ENCODE measurements around the gene ITGA11. TPM values are rescaled to one million over a fixed set of nuclear protein-coding genes. Genes with fewer than 3 reads are reported as not detected.
A peak's percentile ranks its signal among the peaks of the same experiment; 100 is the strongest.

The ITGA11 gene
- total and polyA plus RNA-seq, 8 donors, result 0.08 to 12.1 (median 2.0) TPM

GRCh38 chr15:68303134-68303533 is 128.8 kb downstream of the ITGA11 start:
- H3K4me1 ChIP-seq, result peaks cover 8 to 37% (median 25%) of the 10 kb centered on the region in 4 donors
- H3K4me3 ChIP-seq, result no peak overlapping the region
- peaks cover 0 to under 1% (median 0%) of the 10 kb centered on the region in 4 donors for H3K36me3 ChIP-seq
- H3K27me3 ChIP-seq, result no peaks in the 10 kb centered on the region
- intact Hi-C loops (cut with DNase I; ENCODE audit: low total_unique reads), result loop anchor here (10.0 kb wide), 2 partner anchors 48 to 82 kb away; no protein-coding TSS in a partner anchor
- TF ChIP-seq POLR2AphosphoS5 (IDR thresholded peaks at IDR 0.05), result no peak
- no peak for DNase-seq
- no peaks in the 10 kb centered on the region for H3K9me3 ChIP-seq
- H3K27ac ChIP-seq, result no peak overlapping the region
- 34 to 85% (median 63%) methylated on average over 1 to 2 of the region's 2 CpGs for WGBS, 5 donors

GRCh38 chr15:68302729-68303128 is 129.2 kb downstream of the ITGA11 start:
- peaks cover 8 to 38% (median 25%) of the 10 kb centered on the region in 4 donors for H3K4me1 ChIP-seq
- H3K36me3 ChIP-seq, result peaks cover 0 to 5% (median 0%) of the 10 kb centered on the region in 4 donors
- TF ChIP-seq CTCF (IDR thresholded peaks at IDR 0.05) (no peak), EP300 (IDR thresholded peaks at IDR 0.05) (no peak), POLR2AphosphoS5 (IDR thresholded peaks at IDR 0.05) (no peak), POLR2A (IDR thresholded peaks at IDR 0.05) (no peak)
- no peak for DNase-seq
- H3K27me3 ChIP-seq, result no peaks in the 10 kb centered on the region
- WGBS, 5 donors, result 83 to 95% (median 91%) methylated on average over 4 to 6 of the region's 6 CpGs
- intact Hi-C loops (cut with DNase I; ENCODE audit: low total_unique reads), result loop anchor here (10.0 kb wide), 2 partner anchors 48 to 82 kb away; no protein-coding TSS in a partner anchor
- H3K27ac ChIP-seq, result no peak overlapping the region
- no peaks in the 10 kb centered on the region for H3K9me3 ChIP-seq
- H3K4me3 ChIP-seq, result no peak overlapping the region

DNA sequence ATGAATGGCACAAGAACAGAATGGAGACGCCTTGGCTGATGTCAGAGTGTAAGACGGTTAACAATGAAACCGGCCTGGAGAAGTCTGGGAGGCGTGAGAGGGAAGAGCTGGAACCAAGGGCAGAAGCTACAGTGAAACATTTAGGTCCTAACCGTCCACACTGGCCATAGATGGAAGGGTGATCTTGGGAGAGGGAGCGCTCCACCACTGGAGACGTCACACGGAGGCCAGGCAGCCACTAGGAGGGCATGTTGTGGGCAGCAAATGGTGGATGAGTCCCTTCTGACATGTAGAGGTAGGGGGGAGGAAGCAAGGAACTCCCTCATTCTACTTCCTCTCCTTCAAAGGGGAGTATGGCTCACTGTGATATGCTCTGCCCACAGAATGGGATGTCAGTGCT is 130.7 kb downstream of the ITGA11 start:
- TF ChIP-seq POLR2AphosphoS5 (IDR thresholded peaks at IDR 0.05) (no peak), POLR2A (IDR thresholded peaks at IDR 0.05) (no peak), CTCF (IDR thresholded peaks at IDR 0.05) (no peak), EP300 (IDR thresholded peaks at IDR 0.05) (no peak)
- no peaks in the 10 kb centered on the region for H3K9me3 ChIP-seq
- DNase-seq, result no peak
- intact Hi-C loops (cut with DNase I; ENCODE audit: low total_unique reads), result loop anchor here (10.0 kb wide), 2 partner anchors 46 to 84 kb away; no protein-coding TSS in a partner anchor
- H3K27me3 ChIP-seq, result no peaks in the 10 kb centered on the region
- H3K4me3 ChIP-seq, result no peak overlapping the region
- peaks cover 0 to 11% (median 3%) of the 10 kb centered on the region in 4 donors for H3K36me3 ChIP-seq
- H3K4me1 ChIP-seq, result peaks cover 8 to 30% (median 22%) of the 10 kb centered on the region in 4 donors
- H3K27ac ChIP-seq, result no peak overlapping the region
- WGBS, 5 donors, result 86 to 91% (median 90%) methylated on average over 8 of the region's 8 CpGs

GRCh38 chr15:68300115-68300940 is 131.6 kb downstream of the ITGA11 start:
- Histone ChIP-seq H3K27ac (peak overlapping the region in 3 of 5 donors; percentile 52 to 54 (median 54)), H3K4me3 (no peak overlapping the region), H3K27me3 (no peaks in the 10 kb centered on the region), H3K4me1 (peaks cover 8 to 32% (median 22%) of the 10 kb centered on the region in 4 donors), H3K9me3 (no peaks in the 10 kb centered on the region), H3K36me3 (peaks cover 0 to 11% (median 3%) of the 10 kb centered on the region in 4 donors)
- intact Hi-C loops (cut with DNase I; ENCODE audit: low total_unique reads), result loop anchor here (10.0 kb wide), 2 partner anchors 46 to 84 kb away; no protein-coding TSS in a partner anchor
- TF ChIP-seq EP300 (IDR thresholded peaks at IDR 0.05), result no peak
- no peak for TF ChIP-seq CTCF (IDR thresholded peaks at IDR 0.05)
- no peak for TF ChIP-seq POLR2A (IDR thresholded peaks at IDR 0.05)
- TF ChIP-seq POLR2AphosphoS5 (IDR thresholded peaks at IDR 0.05), result no peak
- DNase-seq, result no peak
- WGBS, 5 donors, result 73 to 82% (median 81%) methylated on average over 6 of the region's 6 CpGs

All from stomach (tissue), 9 donors.